ENCODE data around the gene KIF16B.

DNA sequence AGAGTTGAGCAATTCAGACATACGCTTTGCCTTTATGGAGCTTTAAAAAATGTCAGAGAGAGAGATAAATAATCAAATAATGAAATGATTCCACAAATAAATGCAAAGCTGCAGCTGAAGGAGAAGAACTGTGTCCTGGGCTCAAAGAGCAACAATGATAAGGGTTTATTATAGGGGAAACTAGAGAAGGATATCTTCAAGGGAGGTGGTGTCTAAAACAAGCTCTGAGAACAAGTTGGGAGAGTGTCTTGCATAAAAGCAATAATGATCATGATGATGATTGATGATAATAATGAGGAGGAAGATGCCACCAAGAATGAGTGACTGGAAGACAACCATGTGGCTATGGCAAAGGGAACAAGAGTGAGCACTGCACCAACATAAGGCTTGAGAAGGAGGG, 164.3 kb downstream of the KIF16B start:
- TF ChIP-seq, protein P1, sequence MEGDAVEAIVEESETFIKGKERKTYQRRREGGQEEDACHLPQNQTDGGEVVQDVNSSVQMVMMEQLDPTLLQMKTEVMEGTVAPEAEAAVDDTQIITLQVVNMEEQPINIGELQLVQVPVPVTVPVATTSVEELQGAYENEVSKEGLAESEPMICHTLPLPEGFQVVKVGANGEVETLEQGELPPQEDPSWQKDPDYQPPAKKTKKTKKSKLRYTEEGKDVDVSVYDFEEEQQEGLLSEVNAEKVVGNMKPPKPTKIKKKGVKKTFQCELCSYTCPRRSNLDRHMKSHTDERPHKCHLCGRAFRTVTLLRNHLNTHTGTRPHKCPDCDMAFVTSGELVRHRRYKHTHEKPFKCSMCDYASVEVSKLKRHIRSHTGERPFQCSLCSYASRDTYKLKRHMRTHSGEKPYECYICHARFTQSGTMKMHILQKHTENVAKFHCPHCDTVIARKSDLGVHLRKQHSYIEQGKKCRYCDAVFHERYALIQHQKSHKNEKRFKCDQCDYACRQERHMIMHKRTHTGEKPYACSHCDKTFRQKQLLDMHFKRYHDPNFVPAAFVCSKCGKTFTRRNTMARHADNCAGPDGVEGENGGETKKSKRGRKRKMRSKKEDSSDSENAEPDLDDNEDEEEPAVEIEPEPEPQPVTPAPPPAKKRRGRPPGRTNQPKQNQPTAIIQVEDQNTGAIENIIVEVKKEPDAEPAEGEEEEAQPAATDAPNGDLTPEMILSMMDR (IDR thresholded peaks at IDR 0.05), result no peak
- no peak for TF ChIP-seq POLR2A (IDR thresholded peaks at IDR 0.05)

All from lower leg skin (tissue), 3 donors.